Peyer's patch (tissue), 4 donors: ENCODE results near the gene NCR1. TPM values are rescaled to one million over a fixed set of nuclear protein-coding genes. Genes with fewer than 3 reads are reported as not detected.
"Not testable (repeated sequence)": the region's sequence is repeated elsewhere in the genome, so short reads cannot be mapped to it uniquely, and the experiment has no call there.

Experiments used
- DNase-seq, 3 donors: peaks; one replicate each; pipeline ENCODE4 v3.0.0-alpha.2; 2017 to 2019
- H3K27ac ChIP-seq, 4 donors: fragments of 200-600 bp; sonication (generic); one replicate each; pipeline ENCODE4 v1.5.1; 2016 to 2019
- H3K27me3 ChIP-seq, 2 donors: fragments of 200-600 bp; sonication (generic); one replicate each; pipeline ENCODE4 v1.5.1; 2019
- H3K36me3 ChIP-seq, 3 donors: fragments of 200-600 bp; sonication (generic); one replicate each; pipeline ENCODE4 v1.5.1; 2016 to 2019
- H3K4me1 ChIP-seq, 4 donors: fragments of 200-600 bp; sonication (generic); one replicate each; pipeline ENCODE4 v1.5.1; 2016 to 2019
- H3K4me3 ChIP-seq, 4 donors: fragments of 200-600 bp; sonication (generic); 1 replicate in 3 of 4; 2 replicates in 1 of 4; pipeline ENCODE4 v1.5.1; 2016 to 2019; ENCODE audit warnings: mild to moderate bottlenecking in 1 of 4
- H3K9me3 ChIP-seq, 4 donors: fragments of 200-600 bp; sonication (generic); one replicate each; pipeline ENCODE4 v1.5.1; 2016 to 2019; ENCODE audit warnings: mild to moderate bottlenecking in 1 of 4
- POLR2A ChIP-seq, 2 donors: fragments of 450-650 bp; IDR thresholded peaks; one replicate each; pipeline ENCODE4 v1.5.1; 2017; ENCODE audit warnings: antibody characterized with exemption in 2 of 2, mild to moderate bottlenecking in 2 of 2, moderate library complexity in 2 of 2
- total RNA-seq, 4 donors: library from RNA; depleted of rRNA; stranded (reverse); fragments of >200 nt; gene quantifications; one replicate each; pipeline ENCODE4 v1.1.0, GENCODE V29; 2016
- TF ChIP-seq, protein P1 (sequence below), 6 experiments: fragments of 450-650 bp in 4 of 6; fragments of 200-600 bp in 2 of 6; sonication (generic) in 1 of 6; IDR thresholded peaks; one replicate each; pipeline ENCODE4 v1.5.1; 2017 to 2019; ENCODE audit warnings: antibody characterized with exemption in 6 of 6, mild to moderate bottlenecking in 3 of 6, moderate library complexity in 1 of 6

The NCR1 gene
- total RNA-seq, 4 donors from 2014 or later: 2.1 to 2.7 TPM; not detected in 2

DNA sequence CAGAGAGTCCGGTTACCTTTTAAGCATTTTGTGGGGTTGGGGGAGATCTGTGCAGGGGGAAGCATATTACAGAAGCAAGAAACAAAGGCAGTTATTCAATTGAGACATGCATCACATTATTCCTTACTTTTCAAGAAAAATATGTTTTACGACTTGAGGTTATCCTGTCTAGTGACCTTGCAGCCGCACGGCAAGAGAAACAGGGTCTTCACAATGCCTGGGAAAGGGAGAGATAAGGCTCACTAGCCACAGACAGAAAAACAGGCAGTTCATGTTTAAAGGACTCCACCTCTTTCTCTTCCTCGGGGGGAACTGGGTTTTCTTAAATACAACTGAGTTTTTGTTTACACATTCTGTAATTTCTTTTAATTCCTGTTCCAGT is 536 bp upstream of the NCR1 start:
- no peak overlapping the region for H3K4me3 ChIP-seq
- no peaks in the 10 kb centered on the region for H3K36me3 ChIP-seq
- no peak overlapping the region for H3K27ac ChIP-seq
- TF ChIP-seq, protein P1, sequence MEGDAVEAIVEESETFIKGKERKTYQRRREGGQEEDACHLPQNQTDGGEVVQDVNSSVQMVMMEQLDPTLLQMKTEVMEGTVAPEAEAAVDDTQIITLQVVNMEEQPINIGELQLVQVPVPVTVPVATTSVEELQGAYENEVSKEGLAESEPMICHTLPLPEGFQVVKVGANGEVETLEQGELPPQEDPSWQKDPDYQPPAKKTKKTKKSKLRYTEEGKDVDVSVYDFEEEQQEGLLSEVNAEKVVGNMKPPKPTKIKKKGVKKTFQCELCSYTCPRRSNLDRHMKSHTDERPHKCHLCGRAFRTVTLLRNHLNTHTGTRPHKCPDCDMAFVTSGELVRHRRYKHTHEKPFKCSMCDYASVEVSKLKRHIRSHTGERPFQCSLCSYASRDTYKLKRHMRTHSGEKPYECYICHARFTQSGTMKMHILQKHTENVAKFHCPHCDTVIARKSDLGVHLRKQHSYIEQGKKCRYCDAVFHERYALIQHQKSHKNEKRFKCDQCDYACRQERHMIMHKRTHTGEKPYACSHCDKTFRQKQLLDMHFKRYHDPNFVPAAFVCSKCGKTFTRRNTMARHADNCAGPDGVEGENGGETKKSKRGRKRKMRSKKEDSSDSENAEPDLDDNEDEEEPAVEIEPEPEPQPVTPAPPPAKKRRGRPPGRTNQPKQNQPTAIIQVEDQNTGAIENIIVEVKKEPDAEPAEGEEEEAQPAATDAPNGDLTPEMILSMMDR (IDR thresholded peaks at IDR 0.05): no peak
- TF ChIP-seq POLR2A (IDR thresholded peaks at IDR 0.05): no peak
- DNase-seq: no peak
- H3K4me1 ChIP-seq: no peaks in the 10 kb centered on the region
- no peaks in the 10 kb centered on the region for H3K27me3 ChIP-seq
- no peaks in the 10 kb centered on the region for H3K9me3 ChIP-seq

DNA sequence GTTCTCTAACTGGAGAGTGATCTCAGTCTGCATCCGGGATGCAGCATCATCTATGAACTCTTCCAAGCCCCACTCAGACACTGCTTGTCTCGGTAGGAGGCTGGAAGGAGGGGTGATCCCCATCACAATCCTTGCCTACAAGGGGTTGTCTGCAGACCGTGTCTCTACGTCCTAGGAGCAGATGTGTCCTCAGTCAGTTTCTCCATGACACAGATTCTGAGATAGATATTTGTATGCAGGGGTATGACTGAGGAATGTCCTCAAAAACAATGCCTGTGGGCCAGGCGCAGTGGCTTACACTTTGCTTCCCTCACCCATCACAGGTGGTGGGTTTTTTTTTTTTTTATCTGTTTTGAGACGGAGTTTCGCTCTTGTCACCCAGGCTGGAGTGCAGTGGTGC is 871 bp downstream of the NCR1 start:
- TF ChIP-seq POLR2A (IDR thresholded peaks at IDR 0.05): no peak
- TF ChIP-seq, protein P1 (IDR thresholded peaks at IDR 0.05): no peak
- Histone ChIP-seq H3K27me3 (no peaks in the 10 kb centered on the region), H3K9me3 (no peaks in the 10 kb centered on the region), H3K4me1 (no peaks in the 10 kb centered on the region), H3K36me3 (no peaks in the 10 kb centered on the region), H3K27ac (no peak overlapping the region), H3K4me3 (no peak overlapping the region)
- no peak for DNase-seq

DNA sequence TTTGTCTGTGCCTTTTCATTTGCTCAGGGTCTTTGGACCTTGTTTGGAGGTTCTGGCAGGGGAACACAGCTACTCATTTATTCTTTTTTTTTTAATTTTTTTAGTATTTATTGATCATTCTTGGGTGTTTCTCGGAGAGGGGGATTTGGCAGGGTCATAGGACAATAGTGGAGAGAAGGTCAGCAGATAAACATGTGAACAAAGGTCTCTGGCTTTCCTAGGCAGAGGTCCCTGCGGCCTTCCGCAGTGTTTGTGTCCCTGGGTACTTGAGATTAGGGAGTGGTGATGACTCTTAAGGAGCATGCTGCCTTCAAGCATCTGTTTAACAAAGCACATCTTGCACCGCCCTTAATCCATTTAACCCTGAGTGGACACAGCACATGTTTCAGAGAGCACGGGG is 2.0 kb downstream of the NCR1 start:
- not testable (repeated sequence) for H3K36me3 ChIP-seq, H3K9me3 ChIP-seq, H3K4me3 ChIP-seq, H3K4me1 ChIP-seq, H3K27me3 ChIP-seq, H3K27ac ChIP-seq, DNase-seq

DNA sequence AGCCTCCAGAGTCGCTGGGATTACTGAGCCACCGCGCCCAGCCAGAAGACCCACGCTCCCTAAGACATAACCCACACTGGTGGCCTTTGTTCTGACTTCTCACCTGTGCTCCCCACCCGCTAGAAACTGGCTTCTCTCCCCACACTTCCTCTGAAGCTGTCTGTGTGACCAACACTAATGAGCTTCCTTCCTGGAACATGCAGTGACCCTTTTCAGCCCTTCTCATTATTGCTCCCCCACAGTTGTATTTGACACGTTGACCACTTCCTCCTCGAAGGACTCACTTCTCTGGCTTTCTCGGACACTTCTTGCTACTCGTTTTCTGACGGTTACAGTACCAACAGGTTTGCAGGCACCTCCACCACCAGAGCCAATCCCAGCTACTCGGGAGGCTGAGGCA is 10.9 kb downstream of the NCR1 start:
- Histone ChIP-seq H3K27ac (no peak overlapping the region), H3K4me1 (no peaks in the 10 kb centered on the region), H3K36me3 (no peaks in the 10 kb centered on the region), H3K27me3 (no peaks in the 10 kb centered on the region), H3K4me3 (no peak overlapping the region), H3K9me3 (no peaks in the 10 kb centered on the region)
- TF ChIP-seq, protein P1 (IDR thresholded peaks at IDR 0.05): no peak
- DNase-seq: no peak

DNA sequence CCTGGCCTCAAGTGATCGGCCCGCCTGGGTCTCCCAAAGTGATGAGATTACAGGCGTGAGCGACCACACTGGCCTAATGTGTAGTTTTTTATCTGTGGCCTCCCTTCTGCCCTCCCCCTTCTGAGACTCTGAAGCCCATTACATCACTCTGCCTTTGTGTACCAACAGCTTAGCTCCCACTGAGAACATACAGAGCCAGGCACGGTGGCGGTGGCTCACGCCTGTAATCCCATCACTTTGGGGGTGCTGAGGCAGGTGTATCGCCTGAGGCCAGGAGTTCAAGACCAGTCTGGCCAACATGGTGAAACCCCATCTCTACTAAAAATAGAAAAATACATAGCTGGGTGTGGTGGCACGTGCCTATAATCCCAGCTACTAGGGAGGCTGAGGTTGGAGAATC is 12.6 kb downstream of the NCR1 start:
- no peaks in the 10 kb centered on the region for H3K27me3 ChIP-seq
- DNase-seq: no peak
- H3K36me3 ChIP-seq: no peaks in the 10 kb centered on the region
- no peak overlapping the region for H3K4me3 ChIP-seq
- no peaks in the 10 kb centered on the region for H3K9me3 ChIP-seq
- H3K4me1 ChIP-seq: no peaks in the 10 kb centered on the region
- H3K27ac ChIP-seq: no peak overlapping the region
- TF ChIP-seq, protein P1 (IDR thresholded peaks at IDR 0.05): no peak
- TF ChIP-seq POLR2A (IDR thresholded peaks at IDR 0.05): no peak

DNA sequence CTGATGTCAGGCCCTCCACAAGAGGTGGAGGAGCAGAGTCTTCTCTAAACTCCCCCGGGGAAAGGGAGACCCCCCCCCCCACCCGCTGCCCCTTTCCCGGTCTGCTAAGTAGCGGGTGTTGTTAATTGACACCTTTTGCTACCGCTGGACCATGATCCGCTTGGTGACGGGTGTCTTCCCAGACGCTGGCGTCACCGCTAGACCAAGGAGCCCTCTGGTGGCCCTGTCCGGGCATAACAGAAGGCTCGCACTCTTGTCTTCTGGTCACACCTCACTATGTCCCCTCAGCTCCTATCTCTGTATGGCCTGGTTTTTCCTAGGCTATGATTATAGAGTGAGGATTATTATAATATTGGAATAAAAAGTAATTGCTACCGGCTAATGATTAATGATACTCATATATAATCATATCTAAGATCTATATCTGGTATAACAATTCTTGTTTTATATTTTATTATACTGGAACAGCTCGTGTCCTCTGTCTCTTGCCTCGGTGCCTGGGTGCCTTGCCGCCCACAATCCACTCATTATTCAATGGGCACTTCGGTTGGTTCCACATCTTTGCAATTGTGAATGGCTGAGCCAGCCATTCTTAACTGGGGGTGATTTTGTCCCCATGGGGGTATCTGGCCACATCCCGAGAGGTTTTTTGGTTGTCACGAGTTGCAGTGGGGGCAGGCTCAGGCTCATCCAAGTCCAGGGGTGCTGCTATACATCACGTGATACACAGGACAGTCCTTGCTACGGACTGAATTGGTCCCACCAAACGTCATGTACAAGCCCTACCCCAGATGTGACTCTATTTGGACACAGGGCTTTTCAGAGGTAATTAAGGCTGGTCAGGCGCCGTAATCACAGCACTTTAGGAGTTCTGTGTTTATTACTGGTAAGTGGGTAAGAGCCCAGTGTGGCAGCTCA is 14.0 kb downstream of the NCR1 start:
- H3K27me3 ChIP-seq, H3K4me1 ChIP-seq, DNase-seq, H3K27ac ChIP-seq, H3K9me3 ChIP-seq, H3K36me3 ChIP-seq, H3K4me3 ChIP-seq: not testable (repeated sequence)
- TF ChIP-seq, protein P1 (IDR thresholded peaks at IDR 0.05): peak in 4 of 6 experiments; percentile 13 to 36 (median 28)
